Endometrial microvascular endothelial cells (primary cell): Measurements from ENCODE around the gene ZBTB6. TPM values are rescaled to one million over a fixed set of nuclear protein-coding genes. Genes with fewer than 3 reads are reported as not detected.

Source experiments
- in situ Hi-C: cut with HindIII; loops from 2 replicates; pipeline ENCODE4 v1.10.0; 2017; ENCODE audit warnings: low sequenced_read_pairs, low pct_unique_long_range_greater_than_20kb; ENCODE audit errors: inconsistent ontology term
- total RNA-seq: library from RNA; depleted of rRNA; stranded (reverse); fragments of >200 nt; gene quantifications from one replicate; pipeline ENCODE4 v1.2.3, GENCODE V29; 2015; ENCODE audit errors: inconsistent ontology term

The ZBTB6 gene
- total RNA-seq: 7.1 TPM

GRCh38 chr9:122912964-122913673, at the start of gene ZBTB6:
Gene ZBTB6 (minus strand): TSS chr9:122913323. CDS start chr9:122912072, 1,251 bp downstream.
- in situ Hi-C loops: no loop called here

- in situ Hi-C loops: no loop called here
Observed at GRCh38 chr9:122961139-122961538, 48.0 kb upstream of the ZBTB6 start.

GRCh38 chr9:122955961-122956360, 42.8 kb upstream of the ZBTB6 start:
- in situ Hi-C loops: no loop called here

- in situ Hi-C loops: no loop called here
Observed at GRCh38 chr9:122954253-122954691, 41.1 kb upstream of the ZBTB6 start.

- in situ Hi-C loops: no loop called here
Observed at GRCh38 chr9:122951056-122951455, 37.9 kb upstream of the ZBTB6 start.

- in situ Hi-C loops: no loop called here
Observed at GRCh38 chr9:122950263-122950662, 37.1 kb upstream of the ZBTB6 start.

GRCh38 chr9:122949696-122950095, 36.6 kb upstream of the ZBTB6 start:
- in situ Hi-C loops: no loop called here

- in situ Hi-C loops: no loop called here
Observed at GRCh38 chr9:122948313-122948712, 35.2 kb upstream of the ZBTB6 start.

GRCh38 chr9:122946461-122947005, 33.4 kb upstream of the ZBTB6 start:
- in situ Hi-C loops: no loop called here

GRCh38 chr9:122944960-122945888, 32.1 kb upstream of the ZBTB6 start:
- in situ Hi-C loops: no loop called here

GRCh38 chr9:122941582-122942234, 28.6 kb upstream of the ZBTB6 start:
- in situ Hi-C loops: no loop called here

- in situ Hi-C loops: no loop called here
Observed at GRCh38 chr9:122940749-122941581, 27.8 kb upstream of the ZBTB6 start, which contains the start of gene RABGAP1. Gene RABGAP1 (plus strand): TSS chr9:122941020. CDS start chr9:122957060, 16,040 bp downstream.

- in situ Hi-C loops: no loop called here
Observed at GRCh38 chr9:122940454-122940748, 27.3 kb upstream of the ZBTB6 start.

GRCh38 chr9:122939601-122940000, 26.5 kb upstream of the ZBTB6 start:
- in situ Hi-C loops: no loop called here

- in situ Hi-C loops: no loop called here
Observed at GRCh38 chr9:122936883-122937282, 23.8 kb upstream of the ZBTB6 start.

GRCh38 chr9:122936464-122936863, 23.3 kb upstream of the ZBTB6 start:
- in situ Hi-C loops: no loop called here

- in situ Hi-C loops: no loop called here
Observed at GRCh38 chr9:122931226-122932121, 18.4 kb upstream of the ZBTB6 start, which contains the start of gene ZBTB26. Gene ZBTB26 (minus strand): TSS chr9:122931512. CDS start chr9:122919934, 11,578 bp downstream.
